ENCODE measurements around the gene ZP2.

The ZP2 gene

GRCh38 chr16:21217121-21217520 is 5.7 kb upstream of the ZP2 start:
- H3K27ac ChIP-seq, result no peak overlapping the region
- TF ChIP-seq ZFX (IDR thresholded peaks at IDR 0.05; ENCODE audit: borderline replicate concordance), result no peak
- TF ChIP-seq CTCF (IDR thresholded peaks at IDR 0.05), result no peak

GRCh38 chr16:21214086-21214485 is 2.7 kb upstream of the ZP2 start:
- no peak overlapping the region for H3K27ac ChIP-seq
- TF ChIP-seq CTCF (IDR thresholded peaks at IDR 0.05), result no peak
- no peak for TF ChIP-seq ZFX (IDR thresholded peaks at IDR 0.05; ENCODE audit: borderline replicate concordance)

GRCh38 chr16:21208446-21209230 is 2.7 kb downstream of the ZP2 start:
- no peak overlapping the region for H3K27ac ChIP-seq
- TF ChIP-seq CTCF (IDR thresholded peaks at IDR 0.05) (no peak), ZFX (IDR thresholded peaks at IDR 0.05; ENCODE audit: borderline replicate concordance) (no peak)

- H3K27ac ChIP-seq, result no peak overlapping the region
- no peak for TF ChIP-seq CTCF (IDR thresholded peaks at IDR 0.05)
- no peak for TF ChIP-seq ZFX (IDR thresholded peaks at IDR 0.05; ENCODE audit: borderline replicate concordance)
Measured at GRCh38 chr16:21206550-21206949, 4.8 kb downstream of the ZP2 start.

GRCh38 chr16:21205303-21205702 is 6.1 kb downstream of the ZP2 start:
- TF ChIP-seq CTCF (IDR thresholded peaks at IDR 0.05), result no peak
- H3K27ac ChIP-seq, result no peak overlapping the region

- H3K27ac ChIP-seq, result no peak overlapping the region
- TF ChIP-seq CTCF (IDR thresholded peaks at IDR 0.05) (no peak), ZFX (IDR thresholded peaks at IDR 0.05; ENCODE audit: borderline replicate concordance) (no peak)
Measured at GRCh38 chr16:21203155-21203797, 8.1 kb downstream of the ZP2 start.

- TF ChIP-seq CTCF (IDR thresholded peaks at IDR 0.05) (no peak), ZFX (IDR thresholded peaks at IDR 0.05; ENCODE audit: borderline replicate concordance) (no peak)
- no peak overlapping the region for H3K27ac ChIP-seq
Measured at GRCh38 chr16:21199607-21200218, 11.7 kb downstream of the ZP2 start.
